K562 (cell line): ENCODE measurements around the gene LRRC41. TPM values are rescaled to one million over a fixed set of nuclear protein-coding genes. Genes with fewer than 3 reads are reported as not detected.

ENCODE experiments used
- ATAC-seq: fragments of 200-7000 bp; cut with Tn5 transposase; 3 replicates; pipeline ENCODE4 v1.9.1; 2020; ENCODE audit warnings: moderate library complexity
- BruUV-seq: library from RNA; stranded (reverse); fragments of 400-500 nt; replicated peaks from 2 replicates; lab custom pipeline; 2021; lab: Mats Ljungman, UMichigan
- CTCF ChIA-PET: fragments of 300-600 bp; formaldehyde crosslinking; extraction: SDS; loops from one replicate; lab custom pipeline; 2021; ENCODE audit warnings: low intra/inter-chr PET ratio; lab: Yijun Ruan, JAX
- POLR2A ChIA-PET: fragments of 300-600, 350-650 bp; sonication (Branson Sonifier 250); formaldehyde crosslinking; extraction: SDS; loops from one replicate; lab custom pipeline; 2021; ENCODE audit warnings: antibody characterized with exemption, inconsistent platforms; lab: Yijun Ruan, JAX
- DNase-seq, 4 experiments: peaks; one replicate each; pipeline versions ENCODE4 v3.0.0 to v3.0.0-alpha.2; 2011 to 2018; ENCODE audit warnings: low spot score in 3 of 4, mixed read lengths in 3 of 4; ENCODE audit errors: extremely low read depth in 1 of 4
- FAIRE-seq: peaks from 2 replicates; lab custom pipeline; 2011; peaks lifted over from hg19 to GRCh38; lab: Jason Lieb, UNC
- H2AFZ ChIP-seq: 2 replicates; pipeline ENCODE4 v1.6.0; 2011; ENCODE audit warnings: low read depth, low read length, control low read depth, inconsistent platforms
- H3K27ac ChIP-seq: fragments of 200-600 bp; 3 replicates; pipeline ENCODE4 v1.8.0; 2011; ENCODE audit warnings: low read depth, mild to moderate bottlenecking, control low read depth, inconsistent platforms, low read length, moderate library complexity, mixed read lengths; ENCODE audit errors: extremely low read depth
- H3K27me3 ChIP-seq, 2 experiments: fragments of 300-600 bp in 1 of 2; 2 replicates in 1 of 2; 3 replicates in 1 of 2; pipeline versions ENCODE4 v1.6.0 to v1.8.0; 2011; ENCODE audit warnings: inconsistent platforms in 2 of 2, low read length in 2 of 2, mild to moderate bottlenecking in 1 of 2, mixed read lengths in 1 of 2, moderate library complexity in 1 of 2; ENCODE audit not compliant: control insufficient read depth in 2 of 2, insufficient read depth in 2 of 2
- H3K36me3 ChIP-seq: fragments of 300-600 bp; 3 replicates; pipeline ENCODE4 v1.8.0; 2011; ENCODE audit warnings: mild to moderate bottlenecking, low read length, inconsistent platforms; ENCODE audit not compliant: control insufficient read depth, insufficient read depth
- H3K4me1 ChIP-seq, 2 experiments: fragments of 200-600 bp in 1 of 2; replicated peaks in 1 of 2; 2 replicates in 1 of 2; 3 replicates in 1 of 2; pipeline versions ENCODE4 v1.5.1 to v1.8.0; 2011; ENCODE audit warnings: inconsistent platforms in 2 of 2, low read length in 2 of 2, mild to moderate bottlenecking in 1 of 2, mixed read lengths in 1 of 2, moderate library complexity in 1 of 2; ENCODE audit not compliant: control insufficient read depth in 2 of 2, insufficient read depth in 2 of 2
- H3K4me2 ChIP-seq: 2 replicates; pipeline ENCODE4 v1.6.1; 2011; ENCODE audit warnings: low read length, control low read depth, inconsistent platforms, mixed read lengths; ENCODE audit not compliant: insufficient read depth
- H3K4me3 ChIP-seq: fragments of 200-600 bp; sonication (generic), shearing (Covaris generic); 2 replicates; pipeline ENCODE4 v1.5.1; 2016; ENCODE audit warnings: control low read depth, inconsistent platforms
- H3K79me2 ChIP-seq: fragments of 200-600 bp; 3 replicates; pipeline ENCODE4 v1.8.0; 2011; ENCODE audit warnings: low read length, inconsistent platforms; ENCODE audit not compliant: control insufficient read depth, insufficient read depth
- H3K9ac ChIP-seq, 2 experiments: 2 replicates each; pipeline versions ENCODE4 v1.6.0 to v1.6.1; 2011; ENCODE audit warnings: low read depth in 2 of 2, low read length in 2 of 2, control low read depth in 1 of 2, inconsistent platforms in 1 of 2, mild to moderate bottlenecking in 1 of 2, mixed read lengths in 1 of 2; ENCODE audit not compliant: insufficient read depth in 1 of 2
- H3K9me1 ChIP-seq: one replicate; pipeline ENCODE4 v1.6.0; 2011; ENCODE audit warnings: inconsistent platforms, mild to moderate bottlenecking, low read length, moderate library complexity; ENCODE audit not compliant: control insufficient read depth, insufficient read depth
- H3K9me3 ChIP-seq: replicated peaks from 2 replicates; pipeline ENCODE4 v1.5.1; 2011; ENCODE audit warnings: low read depth, low read length, inconsistent platforms; ENCODE audit not compliant: control insufficient read depth, insufficient read depth
- H4K20me1 ChIP-seq: replicated peaks from 2 replicates; pipeline ENCODE4 v1.6.1; 2011; ENCODE audit warnings: low read length, inconsistent platforms, mixed read lengths; ENCODE audit not compliant: control insufficient read depth, insufficient read depth
- ARID1B ChIP-seq: fragments of 450-650 bp; IDR thresholded peaks from 2 replicates; pipeline ENCODE4 v1.6.1; 2016; ENCODE audit warnings: antibody characterized with exemption, mild to moderate bottlenecking, inconsistent platforms
- FOSL1 ChIP-seq: fragments of 200-800 bp; sonication (Bioruptor generic); conservative IDR thresholded peaks from 2 replicates; pipeline ENCODE4 v1.6.1; 2016; ENCODE audit warnings: missing genetic modification characterization, missing compliant biosample characterization
- LARP7 ChIP-seq: fragments of 450-650 bp; IDR thresholded peaks from 2 replicates; pipeline ENCODE4 v1.6.1; 2016
- NCOR1 ChIP-seq: fragments of 450-650 bp; IDR thresholded peaks from 2 replicates; pipeline ENCODE4 v1.6.1; 2016; ENCODE audit warnings: mild to moderate bottlenecking, moderate library complexity
- PML ChIP-seq: IDR thresholded peaks from 2 replicates; pipeline ENCODE4 v1.6.1; 2012; ENCODE audit warnings: low read length, inconsistent platforms
- RBM22 ChIP-seq: fragments of 200-400 bp; formaldehyde crosslinking; IDR thresholded peaks from 2 replicates; pipeline ENCODE4 v1.6.1; 2018; ENCODE audit warnings: low read length, low read depth; ENCODE audit not compliant: poor library complexity, severe bottlenecking
- SP1 ChIP-seq: sonication (generic); formaldehyde crosslinking; IDR thresholded peaks from 2 replicates; pipeline ENCODE4 v1.8.1; 2022; ENCODE audit warnings: mild to moderate bottlenecking, missing genetic modification reagents
- TEAD4 ChIP-seq, 2 experiments: sonication (generic) in 1 of 2; formaldehyde crosslinking in 1 of 2; IDR thresholded peaks; 2 replicates each; pipeline versions ENCODE4 v1.6.1 to v1.8.0; 2012 to 2022; ENCODE audit warnings: borderline replicate concordance in 1 of 2, inconsistent platforms in 1 of 2, low read length in 1 of 2, mild to moderate bottlenecking in 1 of 2, missing genetic modification reagents in 1 of 2
- ZNF175 ChIP-seq: fragments of 200-800 bp; sonication (Bioruptor generic); IDR thresholded peaks from 2 replicates; pipeline ENCODE4 v1.6.1; 2016; ENCODE audit warnings: low read depth, mild to moderate bottlenecking, missing genetic modification characterization, missing compliant biosample characterization
- ZNF511 ChIP-seq: sonication (generic); formaldehyde crosslinking; IDR thresholded peaks from 2 replicates; pipeline ENCODE4 v1.8.0; 2022; ENCODE audit warnings: mild to moderate bottlenecking, missing genetic modification reagents
- WGBS: fragments of 100-300 bp; shearing (Covaris generic); methylation state at CpG from one replicate; pipeline ENCODE4 v1.1.6; 2016; ENCODE audit warnings: low coverage, mixed read lengths; ENCODE audit not compliant: insufficient coverage; ENCODE audit errors: missing lambda C conversion rate; 5-methylcytosine and 5-hydroxymethylcytosine counted together
- in situ Hi-C: fragments of 300-500 bp; cut with MboI; formaldehyde crosslinking; loops from 4 replicates; pipeline ENCODE4 v1.15.0; 2018; ENCODE audit warnings: inconsistent platforms, mixed read lengths
- intact Hi-C: fragments of 100-400 bp; cut with micrococcal nuclease; formaldehyde crosslinking; loops from 2 replicates; pipeline ENCODE4 v1.14.2; 2022
- polyA plus RNA-seq, 8 experiments: library from polyadenylated mRNA; depleted of rRNA in 4 of 8; stranded (reverse) in 5 of 8; unstranded in 3 of 8; fragments of >200 nt; fragmentation: Nextera tagmentation in 2 of 8; fragmentation: Illumina TruSeq in 1 of 8; extraction: Ambion mirVana in 2 of 8; extraction: Trizol in 1 of 8; gene quantifications; 2 replicates each; pipeline versions ENCODE4 v1.2.1 to v1.2.3, GENCODE V29; 2011 to 2014; ENCODE audit warnings: inconsistent platforms in 1 of 8, missing spikeins in 1 of 8
- total RNA-seq, 7 experiments: library from RNA; depleted of rRNA in 6 of 7; stranded (reverse); fragments of >200 nt in 6 of 7; fragmentation: Illumina TruSeq in 2 of 7; extraction: Trizol in 2 of 7; gene quantifications; 2 replicates each; pipeline versions ENCODE4 v1.2.1 to v1.2.3, GENCODE V29; 2011 to 2021; ENCODE audit warnings: low replicate concordance in 1 of 7

Gene LRRC41
- total and polyA plus RNA-seq, 9 of the 15 experiments (the other 6 are each of a cell fraction or from before 2014, with no cell fraction given): 10.5 to 64.7 (median 44.2) TPM

DNA sequence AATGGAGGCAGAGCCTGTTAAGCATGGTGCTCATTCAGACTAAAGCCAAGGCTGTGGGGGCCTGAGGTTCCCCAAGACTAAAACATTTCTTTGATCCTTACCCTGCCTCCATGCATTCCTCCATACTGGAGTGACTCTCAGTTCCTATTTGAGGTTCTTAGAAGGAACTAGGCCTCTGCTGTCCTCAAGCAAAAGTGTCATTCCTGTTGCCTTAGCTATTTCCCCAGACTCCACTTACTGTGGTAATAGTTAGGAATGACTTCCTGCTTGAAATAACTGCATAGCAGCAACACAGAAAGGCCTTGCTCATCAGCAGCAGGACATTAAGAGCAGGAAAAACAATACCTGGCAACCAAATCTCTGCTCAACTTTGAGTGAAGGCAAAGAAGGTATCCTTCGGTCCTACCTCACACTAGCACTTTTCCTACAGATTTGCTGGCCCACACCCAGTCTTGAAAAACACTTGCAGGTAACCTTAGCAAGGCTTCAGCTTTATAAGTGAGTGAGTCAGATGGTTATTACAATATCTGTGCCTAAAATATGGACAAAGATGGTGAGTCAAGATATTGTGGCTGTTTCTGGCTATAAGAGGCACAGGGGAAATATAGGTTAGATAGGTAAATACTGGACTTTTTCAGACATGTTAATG is 14.8 kb downstream of the LRRC41 start:
- Histone ChIP-seq H3K36me3 (peaks cover 67% of the 10 kb centered on the region), H3K4me3 (no peak overlapping the region), H3K4me1 (peaks cover 20 to 33% of the 10 kb centered on the region in 2 experiments; a peak in 3 of 5 replicates), H3K79me2 (no peaks in the 10 kb centered on the region), H3K9me1 (no peaks in the 10 kb centered on the region), H3K27ac (peak overlapping the region; percentile 34; the same call in 2 of the 3 replicates), H3K4me2 (no peak overlapping the region), H3K27me3 (no peaks in the 10 kb centered on the region), H2AFZ (no peak overlapping the region), H3K9ac (no peak overlapping the region)
- ChIA-PET CTCF (no interaction called here), POLR2A (interaction anchor here (0.6 to 22.6 kb wide), 5 partner anchors 2 to 34 kb away, joined by 3 to 410 read pairs (median 46); partner anchors contain the start of genes LRRC41 and UQCRH)
- no TSS peak for BruUV-seq
- intact Hi-C loops: loop anchor here (10.0 kb wide), 1 partner anchor 56 kb away; the partner anchor contains the start of gene NSUN4
- no peak; the same call in 2 of the 3 replicates for ATAC-seq
- 0 out of 2 replicates have a peak, but pooled peaks have one; percentile 22 for TF ChIP-seq SP1
- peak; percentile 64 for TF ChIP-seq FOSL1 (tag)
- TF ChIP-seq RBM22: no peak
- TF ChIP-seq LARP7: no peak
- TF ChIP-seq PML: 0 out of 2 replicates have a peak, but pooled peaks have one; percentile 15
- TF ChIP-seq ZNF175 (CRISPR knock-in tag): peak; percentile 27; the same call in 1 of the 2 replicates
- no peak for TF ChIP-seq ZNF511 (CRISPR knock-in tag)
- 0 out of 2 replicates have a peak, but pooled peaks have one; percentile 25 for TF ChIP-seq NCOR1
- peak; percentile 25; the same call in 1 of the 2 replicates for TF ChIP-seq TEAD4 (IDR thresholded peaks at IDR 0.05; ENCODE audit: low read length)
- no peak for TF ChIP-seq TEAD4 (CRISPR knock-in tag; IDR thresholded peaks at IDR 0.05; ENCODE audit: borderline replicate concordance)
- peak; percentile 18; the same call in 1 of the 2 replicates for TF ChIP-seq ARID1B
- TF ChIP-seq, all 486 proteins: peak for 7
- in situ Hi-C loops: no loop called here
- 58% methylated on average over 1 of the region's 1 CpG for WGBS
- Histone ChIP-seq H4K20me1 (no peaks in the 10 kb centered on the region), H3K9me3 (no peaks in the 10 kb centered on the region)
- FAIRE-seq: peak; percentile 37
- DNase-seq: no peak
